Liver (tissue), 9 donors: Measurements from ENCODE around the gene FAAP100. TPM values are rescaled to one million over a fixed set of nuclear protein-coding genes. Genes with fewer than 3 reads are reported as not detected.
"Not testable (repeated sequence)": the region's sequence is repeated elsewhere in the genome, so short reads cannot be mapped to it uniquely, and the experiment has no call there.

Experiments
- DNase-seq: peaks from one replicate; pipeline ENCODE4 v3.0.0-alpha.2; 2017; ENCODE audit warnings: low spot score
- H3K27ac ChIP-seq, 2 donors: one replicate each; pipeline ENCODE4 v1.7.0; 2013; ENCODE audit warnings: inconsistent platforms in 2 of 2, low read length in 2 of 2, control low read depth in 1 of 2, low read depth in 1 of 2, mild to moderate bottlenecking in 1 of 2
- H3K27me3 ChIP-seq, 4 donors: one replicate each; pipeline versions ENCODE4 v1.6.1 to v1.7.0; 2013; ENCODE audit warnings: low read length in 3 of 4, inconsistent platforms in 1 of 4, mild to moderate bottlenecking in 1 of 4, moderate library complexity in 1 of 4; ENCODE audit not compliant: control insufficient read depth in 4 of 4, insufficient read depth in 4 of 4
- H3K36me3 ChIP-seq, 4 donors: one replicate each; pipeline versions ENCODE4 v1.6.1 to v1.7.0; 2013; ENCODE audit warnings: low read length in 3 of 4, mild to moderate bottlenecking in 3 of 4, low read depth in 1 of 4, moderate library complexity in 1 of 4; ENCODE audit not compliant: control insufficient read depth in 4 of 4, insufficient read depth in 3 of 4
- H3K4me1 ChIP-seq, 4 donors: one replicate each; pipeline versions ENCODE4 v1.6.1 to v1.7.0; 2013; ENCODE audit warnings: low read length in 3 of 4, mild to moderate bottlenecking in 3 of 4, moderate library complexity in 1 of 4; ENCODE audit not compliant: control insufficient read depth in 4 of 4, insufficient read depth in 4 of 4
- H3K4me3 ChIP-seq, 3 donors: one replicate each; pipeline versions ENCODE4 v1.6.1 to v1.7.0; 2013; ENCODE audit warnings: low read length in 3 of 3, control low read depth in 1 of 3, low read depth in 1 of 3, mild to moderate bottlenecking in 1 of 3
- H3K9ac ChIP-seq, 2 donors: one replicate each; pipeline ENCODE4 v1.7.0; 2013; ENCODE audit warnings: low read length in 2 of 2, mild to moderate bottlenecking in 2 of 2, moderate library complexity in 2 of 2, control low read depth in 1 of 2, low read depth in 1 of 2
- H3K9me3 ChIP-seq, 4 donors: one replicate each; pipeline versions ENCODE4 v1.6.1 to v1.7.0; 2013; ENCODE audit warnings: low read length in 3 of 4; ENCODE audit not compliant: control insufficient read depth in 4 of 4
- ATF3 ChIP-seq: IDR thresholded peaks from 2 replicates; pipeline ENCODE4 v1.6.1; 2016; ENCODE audit warnings: antibody characterized with exemption
- CTCF ChIP-seq: fragments of 150-350 bp; IDR thresholded peaks from 2 replicates; pipeline ENCODE4 v1.5.1; 2017; ENCODE audit warnings: improper control_type of control experiment, low read depth, low read length; ENCODE audit not compliant: missing input control
- EGR1 ChIP-seq, 2 donors: IDR thresholded peaks; 2 replicates each; pipeline ENCODE4 v1.6.1; 2016 to 2018; ENCODE audit warnings: antibody characterized with exemption in 2 of 2, low read depth in 2 of 2
- FOXA1 ChIP-seq: IDR thresholded peaks from 2 replicates; pipeline ENCODE4 v1.6.1; 2016; ENCODE audit warnings: antibody characterized with exemption
- FOXA2 ChIP-seq: IDR thresholded peaks from 2 replicates; pipeline ENCODE4 v1.6.1; 2016; ENCODE audit warnings: antibody characterized with exemption
- HNF4A ChIP-seq, 2 donors: conservative IDR thresholded peaks; 2 replicates each; pipeline ENCODE4 v1.6.1; 2016; ENCODE audit warnings: antibody characterized with exemption in 2 of 2, mild to moderate bottlenecking in 2 of 2
- HNF4G ChIP-seq: IDR thresholded peaks from 2 replicates; pipeline ENCODE4 v1.6.1; 2016; ENCODE audit warnings: antibody characterized with exemption
- JUND ChIP-seq, 2 donors: IDR thresholded peaks; 2 replicates each; pipeline ENCODE4 v1.6.1; 2016; ENCODE audit warnings: antibody characterized with exemption in 2 of 2
- MAX ChIP-seq: IDR thresholded peaks from 2 replicates; pipeline ENCODE4 v1.6.1; 2016; ENCODE audit warnings: antibody characterized with exemption
- NR2F2 ChIP-seq: IDR thresholded peaks from 2 replicates; pipeline ENCODE4 v1.6.1; 2016; ENCODE audit warnings: antibody characterized with exemption
- RAD21 ChIP-seq, 2 donors: IDR thresholded peaks; 2 replicates each; pipeline ENCODE4 v1.6.1; 2016; ENCODE audit warnings: antibody characterized with exemption in 2 of 2, mild to moderate bottlenecking in 2 of 2
- RXRA ChIP-seq, 2 donors: IDR thresholded peaks; 2 replicates each; pipeline ENCODE4 v1.6.1; 2017 to 2018; ENCODE audit warnings: antibody characterized with exemption in 2 of 2, mild to moderate bottlenecking in 1 of 2
- SP1 ChIP-seq: IDR thresholded peaks from 2 replicates; pipeline ENCODE4 v1.6.1; 2018; ENCODE audit warnings: antibody characterized with exemption, mild to moderate bottlenecking
- TAF1 ChIP-seq: conservative IDR thresholded peaks from 2 replicates; pipeline ENCODE4 v1.6.1; 2016; ENCODE audit warnings: antibody characterized with exemption, mild to moderate bottlenecking
- YY1 ChIP-seq: IDR thresholded peaks from 2 replicates; pipeline ENCODE4 v1.6.1; 2016; ENCODE audit warnings: antibody characterized with exemption, mild to moderate bottlenecking
- ZBTB33 ChIP-seq: IDR thresholded peaks from 2 replicates; pipeline ENCODE4 v1.6.1; 2016; ENCODE audit warnings: antibody characterized with exemption
- WGBS: extraction: QIAGEN DNeasy Blood & Tissue Kit; methylation state at CpG from one replicate; pipeline ENCODE4 v1.1.7; 2013; 5-methylcytosine and 5-hydroxymethylcytosine counted together
- polyA plus RNA-seq, 2 donors: library from polyadenylated mRNA; stranded (reverse) in 1 of 2; unstranded in 1 of 2; fragments of 200-250 nt in 1 of 2; fragments of >200 nt in 1 of 2; fragmentation: Nextera tagmentation in 1 of 2; extraction: Ambion mirVana in 1 of 2; gene quantifications; one replicate each; pipeline versions ENCODE4 v1.2.1 to v1.2.3, GENCODE V29; 2013 to 2015
- total RNA-seq, 2 donors: library from RNA; depleted of rRNA; stranded (reverse); fragments of >200 nt; gene quantifications; one replicate each; pipeline ENCODE4 v1.2.3, GENCODE V29; 2014
- donor health status: healthy.
- donor health status: healthy.
- donor health status: healthy.
- donor health status: healthy.
- donor health status: healthy.

FAAP100 gene
- total and polyA plus RNA-seq, 4 donors = 8.1 to 14.7 (median 9.7) TPM

GRCh38 chr17:81533339-81534141 is 18.6 kb downstream of the FAAP100 start:
- Histone ChIP-seq H3K27ac (no peak overlapping the region), H3K27me3 (peaks cover 0 to 4% (median 0%) of the 10 kb centered on the region in 4 donors), H3K36me3 (no peaks in the 10 kb centered on the region), H3K9ac (no peak overlapping the region), H3K9me3 (no peaks in the 10 kb centered on the region), H3K4me3 (no peak overlapping the region), H3K4me1 (peaks cover 0 to 6% (median 3%) of the 10 kb centered on the region in 4 donors)
- TF ChIP-seq CTCF = no peak
- no peak for TF ChIP-seq NR2F2
- TF ChIP-seq EGR1 (IDR thresholded peaks at IDR 0.05; ENCODE audit: low read depth in 2 of 2) = no peak
- TF ChIP-seq TAF1 = no peak
- TF ChIP-seq RAD21 (IDR thresholded peaks at IDR 0.05) = no peak
- no peak for TF ChIP-seq ATF3
- no peak for TF ChIP-seq JUND (IDR thresholded peaks at IDR 0.05)
- TF ChIP-seq HNF4G = no peak
- TF ChIP-seq YY1 = no peak
- TF ChIP-seq ZBTB33 = no peak
- no peak for TF ChIP-seq FOXA1
- TF ChIP-seq HNF4A (conservative IDR thresholded peaks at IDR 0.05) = no peak
- TF ChIP-seq MAX = no peak
- TF ChIP-seq FOXA2 = no peak
- TF ChIP-seq SP1 = no peak
- no peak for DNase-seq
- 62% methylated on average over 21 of the region's 21 CpGs for WGBS

- no peaks in the 10 kb centered on the region for H3K36me3 ChIP-seq
- peaks cover 0 to 4% (median 0%) of the 10 kb centered on the region in 4 donors for H3K27me3 ChIP-seq
- H3K4me1 ChIP-seq = peaks cover 0 to 6% (median 2%) of the 10 kb centered on the region in 4 donors
- no peak overlapping the region for H3K4me3 ChIP-seq
- no peak overlapping the region for H3K27ac ChIP-seq
- TF ChIP-seq FOXA1 (no peak), CTCF (no peak), ZBTB33 (no peak), RAD21 (IDR thresholded peaks at IDR 0.05) (no peak), SP1 (no peak), RXRA (IDR thresholded peaks at IDR 0.05) (no peak), MAX (no peak), EGR1 (IDR thresholded peaks at IDR 0.05; ENCODE audit: low read depth in 2 of 2) (no peak), HNF4A (conservative IDR thresholded peaks at IDR 0.05) (no peak)
- no peaks in the 10 kb centered on the region for H3K9me3 ChIP-seq
- no peak overlapping the region for H3K9ac ChIP-seq
- 90% methylated on average over 11 of the region's 11 CpGs for WGBS
- DNase-seq = no peak
These were observed 19.5 kb downstream of the FAAP100 start for GRCh38 chr17:81532490-81533287.

- not testable (repeated sequence) for H3K4me1 ChIP-seq, H3K4me3 ChIP-seq, H3K9me3 ChIP-seq, H3K9ac ChIP-seq, H3K27ac ChIP-seq, H3K36me3 ChIP-seq, DNase-seq, H3K27me3 ChIP-seq
- WGBS = 97% methylated on average over 3 of the region's 3 CpGs
These were observed 20.2 kb downstream of the FAAP100 start for GRCh38 chr17:81531998-81532404.
